Tibial nerve (tissue), 4 donors: ENCODE results near the gene SLC66A1.

Experiments used
- EP300 ChIP-seq, 2 donors: sonication (generic); formaldehyde crosslinking; IDR thresholded peaks; one replicate each; pipeline ENCODE4 v1.6.1; 2017; ENCODE audit warnings: antibody characterized with exemption in 2 of 2, mild to moderate bottlenecking in 1 of 2
- POLR2A ChIP-seq, 2 donors: fragments of 450-650 bp; IDR thresholded peaks; one replicate each; pipeline ENCODE4 v1.6.1; 2017; ENCODE audit warnings: antibody characterized with exemption in 2 of 2, mild to moderate bottlenecking in 2 of 2, moderate library complexity in 2 of 2
- TF ChIP-seq, protein P1 (sequence below), 5 experiments: fragments of 200-600 bp in 3 of 5; fragments of 450-650 bp in 2 of 5; sonication (generic) in 3 of 5; IDR thresholded peaks; one replicate each; pipeline ENCODE4 v1.5.1; 2016 to 2019; ENCODE audit warnings: antibody characterized with exemption in 5 of 5, mild to moderate bottlenecking in 3 of 5, moderate library complexity in 2 of 5

DNA sequence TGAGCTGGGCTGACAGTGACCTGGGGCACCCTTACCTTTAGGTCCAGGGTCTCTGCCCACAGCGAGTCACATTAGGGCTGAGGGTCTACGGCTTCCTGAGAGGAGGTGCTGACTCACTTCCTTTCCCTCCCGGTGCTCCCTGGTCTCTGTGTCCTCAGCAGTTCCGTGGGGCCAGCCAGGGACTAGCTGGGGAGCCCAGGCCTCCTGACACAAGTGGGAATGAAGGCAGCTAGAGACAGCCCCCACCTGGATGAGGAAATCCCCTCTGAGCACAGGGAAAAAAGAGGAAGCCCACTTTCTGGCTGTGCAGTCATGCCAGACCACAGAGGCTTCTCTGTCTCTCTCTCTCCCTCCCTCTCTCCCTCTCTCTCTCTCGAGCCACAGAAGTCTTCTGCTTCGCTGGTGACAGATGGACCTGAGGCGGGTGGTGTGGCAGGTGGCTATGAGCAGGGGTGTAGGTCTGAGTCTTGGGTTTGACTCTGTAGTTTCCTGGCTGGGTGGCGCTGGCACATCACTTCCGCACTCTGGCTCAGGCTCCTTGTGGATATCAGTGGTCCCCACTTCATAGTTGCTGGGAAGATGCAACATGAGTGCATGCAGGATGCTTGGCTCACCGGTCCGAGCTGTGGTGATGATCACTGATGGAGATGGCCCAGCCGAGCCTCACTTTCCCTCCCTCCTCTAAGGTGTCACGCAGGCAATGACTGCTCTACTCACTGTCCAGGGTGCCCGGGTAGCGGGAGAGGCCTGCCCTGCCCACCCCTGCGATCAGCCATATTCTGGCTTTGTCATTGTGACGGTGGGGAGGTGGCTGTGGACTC is 3.5 kb downstream of the SLC66A1 start:
- TF ChIP-seq, protein P1, sequence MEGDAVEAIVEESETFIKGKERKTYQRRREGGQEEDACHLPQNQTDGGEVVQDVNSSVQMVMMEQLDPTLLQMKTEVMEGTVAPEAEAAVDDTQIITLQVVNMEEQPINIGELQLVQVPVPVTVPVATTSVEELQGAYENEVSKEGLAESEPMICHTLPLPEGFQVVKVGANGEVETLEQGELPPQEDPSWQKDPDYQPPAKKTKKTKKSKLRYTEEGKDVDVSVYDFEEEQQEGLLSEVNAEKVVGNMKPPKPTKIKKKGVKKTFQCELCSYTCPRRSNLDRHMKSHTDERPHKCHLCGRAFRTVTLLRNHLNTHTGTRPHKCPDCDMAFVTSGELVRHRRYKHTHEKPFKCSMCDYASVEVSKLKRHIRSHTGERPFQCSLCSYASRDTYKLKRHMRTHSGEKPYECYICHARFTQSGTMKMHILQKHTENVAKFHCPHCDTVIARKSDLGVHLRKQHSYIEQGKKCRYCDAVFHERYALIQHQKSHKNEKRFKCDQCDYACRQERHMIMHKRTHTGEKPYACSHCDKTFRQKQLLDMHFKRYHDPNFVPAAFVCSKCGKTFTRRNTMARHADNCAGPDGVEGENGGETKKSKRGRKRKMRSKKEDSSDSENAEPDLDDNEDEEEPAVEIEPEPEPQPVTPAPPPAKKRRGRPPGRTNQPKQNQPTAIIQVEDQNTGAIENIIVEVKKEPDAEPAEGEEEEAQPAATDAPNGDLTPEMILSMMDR (IDR thresholded peaks at IDR 0.05) = no peak
- TF ChIP-seq POLR2A (IDR thresholded peaks at IDR 0.05) (no peak), EP300 (IDR thresholded peaks at IDR 0.05) (no peak)
